HG03045 (cell line): Measurements from ENCODE around the gene DOCK3.
"Not testable (repeated sequence)": the region's sequence is repeated elsewhere in the genome, so short reads cannot be mapped to it uniquely, and the experiment has no call there.

Experiments used
- ATAC-seq: cut with Tn5 transposase; IDR thresholded peaks from one replicate; pipeline ENCODE4 v1.9.1; 2021; ENCODE audit warnings: mild to moderate bottlenecking, moderate library complexity; ENCODE audit not compliant: unreplicated experiment

Gene DOCK3

GRCh38 chr3:51354172-51354571 is 679.4 kb downstream of the DOCK3 start:
- no peak for ATAC-seq

DNA sequence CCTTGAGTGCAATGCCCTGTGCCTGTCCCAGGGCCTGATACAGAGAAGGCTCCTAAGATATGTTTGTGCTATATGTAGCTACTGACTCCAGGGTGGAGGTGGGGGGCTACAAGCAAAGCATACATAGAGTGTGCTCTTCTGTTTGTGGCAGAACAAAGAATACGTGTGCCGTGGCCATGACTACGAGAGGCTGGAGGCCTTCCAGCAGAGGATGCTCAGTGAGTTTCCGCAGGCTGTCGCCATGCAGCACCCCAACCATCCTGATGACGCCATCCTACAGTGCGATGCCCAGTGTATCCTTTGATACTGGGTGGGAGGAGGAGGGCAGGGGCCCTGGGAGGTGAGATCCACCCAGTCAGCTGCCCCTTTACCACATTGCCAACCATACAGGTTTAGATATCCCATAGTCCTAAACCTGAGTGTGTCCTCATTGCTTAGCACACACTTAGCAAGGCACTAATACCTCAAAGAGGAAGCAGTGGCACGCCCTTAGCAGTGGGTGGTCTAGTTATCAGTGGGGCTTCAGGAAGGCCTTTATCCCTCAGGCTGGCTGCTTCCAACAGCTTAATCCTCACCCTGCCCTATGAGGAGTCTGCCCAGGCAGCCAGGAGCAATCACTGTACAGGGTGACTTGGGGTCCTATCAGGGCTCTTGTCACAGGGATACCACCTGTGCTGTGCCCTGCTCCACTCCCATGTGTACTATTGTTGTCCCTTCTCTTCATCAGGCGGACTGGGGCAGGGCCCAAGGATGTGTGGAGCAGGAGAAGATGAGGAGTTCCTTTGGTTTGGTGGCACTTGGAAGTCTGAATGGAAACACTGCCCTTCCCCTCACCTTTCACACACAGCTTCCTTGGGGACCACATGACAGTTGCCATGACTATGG is 680.2 kb downstream of the DOCK3 start:
- no peak for ATAC-seq

DNA sequence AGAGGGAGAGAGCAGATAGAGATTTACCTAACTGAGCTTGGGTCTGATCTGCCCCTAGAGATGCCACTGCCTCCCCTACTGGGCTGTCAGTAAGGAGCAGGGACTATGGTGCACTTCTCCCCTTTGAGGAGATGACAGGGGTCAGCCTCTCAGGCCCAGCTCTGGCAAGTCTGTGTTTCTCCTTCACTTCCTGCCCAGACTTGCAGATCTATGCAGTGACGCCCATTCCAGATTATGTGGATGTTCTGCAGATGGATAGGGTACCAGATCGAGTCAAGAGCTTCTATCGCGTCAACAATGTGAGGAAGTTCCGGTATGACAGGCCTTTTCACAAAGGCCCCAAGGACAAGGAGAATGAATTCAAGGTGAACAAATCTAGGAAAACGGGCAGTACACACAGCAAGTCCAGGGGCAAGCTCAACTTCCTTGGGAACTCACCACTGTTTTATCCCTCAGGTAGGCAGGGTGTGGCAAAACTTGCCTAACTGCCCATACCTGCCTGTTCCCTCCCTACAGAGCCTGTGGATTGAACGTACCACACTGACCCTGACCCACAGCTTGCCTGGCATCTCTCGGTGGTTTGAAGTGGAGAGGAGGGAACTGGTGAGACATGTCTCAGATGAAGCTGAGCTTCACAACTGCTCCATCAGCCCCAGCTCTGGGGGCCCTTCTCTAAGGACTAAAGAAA is 681.3 kb downstream of the DOCK3 start:
- no peak for ATAC-seq

DNA sequence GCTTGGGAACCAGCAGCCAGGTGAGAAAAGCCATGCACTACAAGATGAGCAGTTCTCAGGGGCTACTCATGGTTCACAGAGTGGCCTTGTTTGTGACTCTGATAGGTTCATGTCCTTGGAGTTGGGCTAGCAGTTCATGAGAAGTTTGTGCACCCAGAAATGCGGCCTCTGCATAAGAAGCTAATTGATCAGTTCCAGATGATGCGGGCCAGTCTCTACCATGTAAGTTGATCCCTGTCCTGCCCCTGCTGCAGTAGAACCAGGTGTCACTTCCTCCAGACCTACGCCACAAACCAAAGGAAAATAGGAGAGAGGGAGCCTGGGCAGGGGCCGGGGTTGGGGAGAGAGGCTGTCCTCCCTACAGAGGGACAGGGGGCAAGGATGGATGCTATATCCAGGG is 683.1 kb downstream of the DOCK3 start:
- ATAC-seq: no peak

DNA sequence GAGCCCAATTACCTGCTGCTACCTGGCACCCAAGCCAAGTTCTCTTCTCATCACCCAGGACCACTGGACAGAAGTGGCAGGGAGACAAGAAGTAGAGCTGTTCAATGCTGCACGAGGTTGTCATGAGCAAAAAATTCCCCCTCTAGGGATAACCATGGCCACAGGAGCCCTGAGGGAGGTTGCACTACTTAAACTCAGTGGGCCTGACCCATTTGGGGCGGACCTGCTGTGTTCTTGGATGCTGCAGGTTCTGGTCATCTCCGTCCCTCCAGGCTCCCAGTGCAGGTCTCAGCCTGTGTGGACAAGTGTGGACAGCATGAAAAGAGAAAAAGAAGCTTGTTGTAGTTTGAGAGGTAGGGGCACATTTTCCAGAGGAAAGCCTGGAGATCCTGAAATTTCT is 684.3 kb downstream of the DOCK3 start:
- no peak for ATAC-seq

DNA sequence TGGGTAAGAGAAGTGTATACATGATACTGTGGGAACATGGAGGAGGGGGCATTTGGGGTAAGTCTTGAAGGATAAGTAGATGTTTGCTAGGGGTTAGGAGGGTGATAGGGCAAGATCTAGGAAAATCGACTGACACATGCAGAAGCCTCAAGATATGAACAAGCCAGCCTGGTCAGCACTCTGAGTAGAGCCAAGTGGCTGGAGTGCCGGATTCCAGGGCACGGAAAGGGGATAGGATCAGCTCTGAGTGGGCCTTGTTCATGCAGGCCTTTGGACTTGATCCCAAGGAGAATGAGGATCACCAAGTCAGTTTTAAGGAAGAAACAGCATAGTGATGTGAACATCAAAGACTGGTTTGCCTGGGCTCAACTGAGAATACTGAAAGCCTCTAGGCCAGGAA is 686.1 kb downstream of the DOCK3 start:
- ATAC-seq: no peak

GRCh38 chr3:51361746-51362145 is 687.0 kb downstream of the DOCK3 start:
- ATAC-seq: no peak

- no peak for ATAC-seq
Observed at GRCh38 chr3:51362476-51362875, 687.7 kb downstream of the DOCK3 start.

DNA sequence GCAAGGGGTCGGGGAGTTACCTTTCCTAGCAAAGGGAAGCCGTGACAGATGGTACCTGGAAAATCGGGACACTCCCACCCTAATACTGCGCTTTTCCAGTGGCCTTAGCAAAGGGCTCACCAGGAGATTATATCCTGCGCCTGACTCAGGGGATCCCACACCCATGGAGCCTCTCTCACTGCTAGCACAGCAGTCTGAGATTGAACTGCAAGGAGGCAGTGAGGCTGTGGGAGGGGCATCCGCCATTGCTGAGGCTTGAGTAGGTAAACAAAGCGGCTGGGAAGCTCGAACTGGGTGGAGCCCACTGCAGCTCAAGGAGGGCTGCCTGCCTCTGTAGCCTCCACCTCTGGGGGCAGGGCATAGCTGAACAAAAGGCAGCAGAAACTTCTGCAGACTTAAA is 693.5 kb downstream of the DOCK3 start:
- ATAC-seq: not testable (repeated sequence)

GRCh38 chr3:51371943-51372557 is 697.3 kb downstream of the DOCK3 start:
- no peak for ATAC-seq

DNA sequence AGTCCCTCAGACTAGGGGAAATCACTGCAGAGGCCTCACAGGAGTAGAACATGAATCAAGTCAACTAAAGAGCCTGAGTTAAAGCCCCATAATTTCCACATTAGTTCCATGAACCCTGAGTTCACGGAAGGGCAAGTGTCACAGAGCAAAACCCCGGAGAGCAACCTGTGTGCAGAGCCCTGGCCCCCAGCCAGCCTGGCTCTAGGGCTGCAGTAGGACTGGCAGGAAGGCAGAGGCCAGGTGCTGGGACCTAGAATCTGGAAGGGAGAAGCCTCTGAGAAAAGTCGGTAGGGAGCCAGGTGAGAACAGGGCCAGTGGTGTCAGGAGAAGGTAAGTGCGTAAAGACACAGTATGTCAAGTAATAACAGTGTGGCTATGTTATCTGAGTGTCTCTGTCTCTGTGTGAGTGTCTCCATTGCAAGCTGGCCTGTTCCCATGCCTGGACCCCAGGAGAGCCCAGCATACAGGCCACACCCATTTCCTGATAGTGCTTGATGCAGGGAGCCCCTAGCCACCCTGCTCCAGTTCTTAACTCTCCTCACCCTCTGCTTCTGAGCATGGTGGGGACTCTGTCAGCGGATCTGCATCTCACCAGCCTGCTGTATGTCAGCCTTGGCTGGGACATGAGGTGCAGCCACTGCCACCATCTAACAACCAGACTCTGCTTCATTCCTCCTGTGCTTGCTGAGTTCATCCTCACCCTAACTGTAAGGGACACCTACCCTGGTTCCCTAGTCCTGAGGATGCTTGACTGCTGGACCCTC is 699.1 kb downstream of the DOCK3 start:
- no peak for ATAC-seq

DNA sequence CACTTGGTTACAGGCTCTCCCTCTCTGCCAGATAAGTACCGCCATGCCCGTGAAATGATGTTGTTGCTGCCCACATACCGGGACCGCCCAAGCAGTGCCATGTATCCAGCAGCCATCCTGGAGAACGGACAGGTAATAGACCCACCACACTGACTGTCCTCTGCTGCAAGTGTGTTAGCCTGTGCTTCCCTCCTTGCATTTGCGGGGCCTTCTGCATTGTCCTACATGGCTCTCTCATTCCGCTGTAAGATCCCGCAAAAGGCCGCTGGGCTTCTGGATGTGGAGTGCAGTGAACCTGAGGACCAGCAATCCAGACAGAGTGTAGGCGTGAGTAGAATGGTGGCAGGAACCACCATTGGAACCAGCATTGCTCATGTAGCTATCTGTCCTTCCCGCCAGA is 699.7 kb downstream of the DOCK3 start:
- ATAC-seq: no peak

DNA sequence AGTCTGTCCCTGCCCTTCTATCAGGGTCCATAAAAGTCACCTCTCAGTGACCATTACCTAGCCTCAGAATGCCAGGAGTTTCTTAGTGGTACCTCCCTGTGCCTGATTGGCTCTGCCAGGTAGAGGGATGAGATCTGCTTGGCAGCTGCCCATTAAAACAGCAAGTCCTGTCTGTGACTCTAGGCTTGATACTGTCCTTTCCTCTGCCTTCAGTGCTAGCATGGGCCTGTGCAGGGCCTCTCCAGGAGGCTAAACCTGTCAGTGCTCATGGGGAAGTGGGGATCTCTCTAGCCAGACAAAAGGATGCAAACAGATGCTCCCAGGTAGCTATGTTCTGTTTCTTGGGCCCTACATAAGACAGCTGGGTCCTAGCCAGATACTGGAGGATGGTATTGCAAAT is 700.4 kb downstream of the DOCK3 start:
- no peak for ATAC-seq

DNA sequence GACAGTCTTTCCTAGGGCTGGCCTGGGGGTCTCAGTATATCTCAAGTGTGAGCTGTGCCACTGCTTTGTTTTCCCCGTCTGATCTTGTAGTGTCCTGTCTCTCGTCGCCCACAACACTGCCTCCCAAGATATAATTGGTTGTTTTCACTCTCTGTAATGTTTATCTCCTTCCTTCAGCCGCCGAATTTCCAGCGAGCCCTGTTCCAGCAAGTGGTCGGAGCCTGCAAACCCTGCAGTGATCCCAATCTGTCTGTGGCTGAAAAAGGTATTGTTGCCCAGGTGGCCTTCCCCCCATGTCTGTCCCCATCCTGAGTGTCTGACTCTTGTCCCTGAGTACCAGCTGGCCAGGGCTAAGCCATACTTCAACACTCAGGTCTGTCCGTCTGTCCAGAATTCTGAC is 700.8 kb downstream of the DOCK3 start:
- no peak for ATAC-seq

GRCh38 chr3:51378065-51378464 is 703.3 kb downstream of the DOCK3 start:
- no peak for ATAC-seq

DNA sequence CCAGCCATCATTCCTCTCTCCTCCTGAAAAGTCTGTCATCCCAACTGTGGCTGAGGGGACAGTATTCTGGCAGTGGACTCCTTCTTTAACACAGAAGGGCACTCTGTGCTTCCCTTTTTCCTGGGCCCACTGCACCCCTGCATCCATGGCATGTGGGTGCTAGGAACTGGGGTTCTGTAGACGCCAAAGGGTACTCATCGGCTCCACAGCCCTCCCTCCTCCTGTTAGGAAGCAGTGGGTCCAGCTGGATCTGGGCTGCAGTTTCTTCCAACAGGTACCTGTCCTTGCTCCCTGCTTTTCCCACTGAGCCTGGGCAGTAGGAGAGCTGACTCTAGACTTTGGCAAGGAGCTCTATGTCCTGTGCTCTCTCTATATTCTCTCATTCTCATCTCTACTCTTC is 704.0 kb downstream of the DOCK3 start:
- ATAC-seq: no peak

DNA sequence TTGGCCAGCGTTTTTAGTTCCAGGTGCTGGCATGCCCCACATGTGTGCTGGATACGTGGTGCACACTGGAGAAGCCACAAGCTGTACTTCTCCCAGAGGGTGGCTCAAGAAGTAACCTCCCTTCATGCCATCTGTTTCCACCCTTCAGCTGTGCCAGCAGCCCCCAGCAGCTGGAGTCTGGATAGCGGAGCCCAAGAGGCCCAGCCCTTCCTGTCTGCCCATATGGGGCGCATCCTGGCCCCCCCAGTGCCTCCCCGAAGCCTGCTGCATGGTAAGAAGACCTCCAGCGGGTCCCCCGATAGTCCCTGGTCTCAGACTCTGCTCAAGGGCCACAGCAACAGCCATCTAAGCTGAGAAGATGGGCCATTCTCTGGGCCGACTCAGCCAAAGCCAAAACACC is 704.6 kb downstream of the DOCK3 start:
- no peak for ATAC-seq

- ATAC-seq: no peak
Observed at GRCh38 chr3:51379746-51380455, 705.2 kb downstream of the DOCK3 start.

DNA sequence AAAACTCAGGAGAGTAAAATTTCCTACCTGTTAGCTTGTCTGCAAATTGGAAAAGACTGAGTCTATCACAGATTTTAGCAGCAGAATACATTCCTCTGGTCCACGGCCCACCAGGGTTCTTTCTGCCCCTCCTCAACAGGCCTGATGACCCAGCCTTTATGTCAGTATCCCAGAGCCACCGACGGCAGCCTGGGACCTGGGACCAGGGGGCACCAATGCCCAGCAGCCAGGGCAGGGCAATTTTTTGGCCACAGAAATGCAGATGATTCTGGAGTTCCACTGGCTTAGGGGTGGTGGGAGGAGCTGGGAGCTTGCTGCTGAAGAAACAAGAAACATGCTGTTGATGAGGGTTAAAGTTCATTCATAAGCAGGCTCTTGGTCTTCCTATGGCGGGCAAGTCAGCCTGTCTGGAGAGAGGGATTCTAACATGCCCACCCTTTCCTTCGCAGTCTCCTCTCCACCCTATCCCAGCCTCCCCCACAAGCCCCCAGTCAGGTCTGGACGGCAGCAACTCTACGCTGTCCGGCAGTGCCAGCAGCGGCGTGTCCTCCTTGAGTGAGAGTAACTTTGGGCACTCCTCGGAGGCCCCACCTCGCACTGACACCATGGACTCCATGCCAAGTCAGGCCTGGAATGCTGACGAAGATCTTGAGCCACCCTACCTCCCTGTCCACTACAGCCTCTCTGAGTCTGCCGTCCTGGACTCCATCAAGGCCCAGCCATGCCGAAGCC is 706.0 kb downstream of the DOCK3 start:
- no peak for ATAC-seq

DNA sequence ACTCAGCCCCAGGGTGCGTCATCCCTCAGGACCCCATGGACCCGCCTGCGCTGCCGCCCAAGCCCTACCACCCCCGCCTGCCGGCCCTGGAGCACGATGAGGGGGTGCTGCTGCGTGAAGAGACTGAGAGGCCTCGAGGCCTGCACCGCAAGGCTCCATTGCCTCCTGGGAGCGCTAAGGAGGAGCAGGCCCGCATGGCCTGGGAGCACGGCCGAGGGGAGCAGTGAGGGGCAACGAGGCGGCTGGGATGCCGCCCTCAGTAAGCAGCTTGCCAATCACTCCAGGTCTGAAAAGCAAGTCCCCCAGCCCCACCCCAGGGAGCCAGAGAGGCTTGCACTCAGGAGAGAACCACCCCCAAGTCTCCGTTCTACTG is 706.6 kb downstream of the DOCK3 start:
- ATAC-seq: no peak
